Measurements from ENCODE around the gene ARMC9. TPM values are rescaled to one million over a fixed set of nuclear protein-coding genes. Genes with fewer than 3 reads are reported as not detected.

ARMC9 gene
- total and polyA plus RNA-seq, 3 donors from 2014 or later: 35.0 to 49.7 (median 47.5) TPM

- 55 to 61% methylated on average over 3 of the region's 3 CpGs for WGBS, 2 donors
- Histone ChIP-seq H3K4me1 (peaks cover 22% of the 10 kb centered on the region), H3K9me3 (no peaks in the 10 kb centered on the region), H3K27ac (no peak overlapping the region), H3K4me3 (no peak overlapping the region), H3K27me3 (no peaks in the 10 kb centered on the region), H3K36me3 (ENCODE audit: low read depth, missing control alignments) (no peaks in the 10 kb centered on the region)
- no peak for TF ChIP-seq POLR2A (IDR thresholded peaks at IDR 0.05)
- no peak for TF ChIP-seq CTCF (IDR thresholded peaks at IDR 0.05)
- intact Hi-C loops (cut with DNase I; ENCODE audit: low total_unique reads): loop anchor here (10.0 kb wide), 2 partner anchors 116 to 176 kb away; no protein-coding TSS in a partner anchor
- no peak for DNase-seq
These were observed 212.8 kb downstream of the ARMC9 start for GRCh38 chr2:231411237-231411636.

GRCh38 chr2:231411831-231412617 is 213.6 kb downstream of the ARMC9 start:
- intact Hi-C loops (cut with DNase I; ENCODE audit: low total_unique reads): loop anchor here (10.0 kb wide), 2 partner anchors 117 to 177 kb away; no protein-coding TSS in a partner anchor
- 2 to 6% methylated on average over 11 to 59 of the region's 67 CpGs for WGBS, 2 donors
- H3K9me3 ChIP-seq: no peaks in the 10 kb centered on the region
- TF ChIP-seq CTCF (IDR thresholded peaks at IDR 0.05) (peak; percentile 64 to 84 (median 74)), POLR2A (IDR thresholded peaks at IDR 0.05) (no peak)
- peak overlapping the region; percentile 20 to 62 for H3K27ac ChIP-seq
- H3K4me3 ChIP-seq: peak overlapping the region; percentile 56 to 58
- no peaks in the 10 kb centered on the region for H3K36me3 ChIP-seq (ENCODE audit: low read depth, missing control alignments)
- peak; percentile 91 for DNase-seq
- no peaks in the 10 kb centered on the region for H3K27me3 ChIP-seq
- peaks cover 14% of the 10 kb centered on the region for H3K4me1 ChIP-seq

- peak overlapping the region in 1 of 2 donors; percentile 62 for H3K27ac ChIP-seq
- H3K4me1 ChIP-seq: peaks cover 10% of the 10 kb centered on the region
- H3K9me3 ChIP-seq: no peaks in the 10 kb centered on the region
- DNase-seq: no peak
- no peaks in the 10 kb centered on the region for H3K36me3 ChIP-seq (ENCODE audit: low read depth, missing control alignments)
- no peaks in the 10 kb centered on the region for H3K27me3 ChIP-seq
- TF ChIP-seq POLR2A (IDR thresholded peaks at IDR 0.05) (no peak), CTCF (IDR thresholded peaks at IDR 0.05) (no peak)
- peak overlapping the region; percentile 56 to 58 for H3K4me3 ChIP-seq
- 28 to 31% methylated on average over 7 to 9 of the region's 9 CpGs for WGBS, 2 donors
- intact Hi-C loops (cut with DNase I; ENCODE audit: low total_unique reads): loop anchor here (10.0 kb wide), 2 partner anchors 118 to 178 kb away; no protein-coding TSS in a partner anchor
These were observed 214.2 kb downstream of the ARMC9 start for GRCh38 chr2:231412618-231412963.

GRCh38 chr2:231413456-231413855 is 215.0 kb downstream of the ARMC9 start:
- 87% methylated on average over 6 of the region's 6 CpGs for WGBS, 2 donors
- no peaks in the 10 kb centered on the region for H3K9me3 ChIP-seq
- intact Hi-C loops (cut with DNase I; ENCODE audit: low total_unique reads): loop anchor here (10.0 kb wide), 2 partner anchors 119 to 179 kb away; no protein-coding TSS in a partner anchor
- TF ChIP-seq CTCF (IDR thresholded peaks at IDR 0.05) (no peak), POLR2A (IDR thresholded peaks at IDR 0.05) (no peak)
- DNase-seq: no peak
- no peak overlapping the region for H3K4me3 ChIP-seq
- no peak overlapping the region for H3K27ac ChIP-seq
- peaks cover 4% of the 10 kb centered on the region for H3K4me1 ChIP-seq
- no peaks in the 10 kb centered on the region for H3K36me3 ChIP-seq (ENCODE audit: low read depth, missing control alignments)
- H3K27me3 ChIP-seq: no peaks in the 10 kb centered on the region

Data from testis (tissue), 3 donors.